ENCODE data around the gene CCL19. TPM values are rescaled to one million over a fixed set of nuclear protein-coding genes. Genes with fewer than 3 reads are reported as not detected.
A peak's percentile ranks its signal among the peaks of the same experiment; 100 is the strongest.
"Not testable (repeated sequence)": the region's sequence is repeated elsewhere in the genome, so short reads cannot be mapped to it uniquely, and the experiment has no call there.

The CCL19 gene
- polyA plus RNA-seq (ENCODE audit: insufficient read length in 12 of 12) = 100 to 1,000 TPM in 1 of 12 donors, 10 to 100 TPM in 1, 1 to 10 TPM in 1, under 1 TPM in 3, not detected in 6; 0.17 to 117 (median 3.1) TPM
- long read RNA-seq, donor 1 = 0 reads
- long read RNA-seq, donor 2, partial matches to known transcripts = 0 of 2 reads
- long read RNA-seq, donor 2, other reads (novel, unspliced or antisense) = 0 of 2 reads
- long read RNA-seq, donor 3, partial matches to known transcripts = 0 of 1 reads
- long read RNA-seq, donor 3, other reads (novel, unspliced or antisense) = 0 of 1 reads
- long read RNA-seq, donor 4 = 0 reads
- long read RNA-seq, donor 5 = 0 reads
- long read RNA-seq, donor 6 = 0 reads
- long read RNA-seq, donor 7 = 0 reads
- long read RNA-seq, donor 8 = 0 reads
- long read RNA-seq, donor 9, transcript CCL19-201 (4 exons, 687 nt) = major isoform, 8 of 8 reads
- long read RNA-seq, donor 9, partial matches to known transcripts = 0 of 8 reads
- long read RNA-seq, donor 9, other reads (novel, unspliced or antisense) = 0 of 8 reads
- long read RNA-seq, donor 10 = 0 reads
- long read RNA-seq, donor 11 = 0 reads

- no peak for DNase-seq
Observed at GRCh38 chr9:34690983-34691935, at the start of gene CCL19. CCL19 (minus strand) TSS chr9:34691276; CDS start chr9:34691139, 137 bp downstream.

GRCh38 chr9:34740176-34740575 is 49.1 kb upstream of the CCL19 start:
- not testable (repeated sequence) for DNase-seq

GRCh38 chr9:34737677-34738260 is 46.7 kb upstream of the CCL19 start:
- no peak for DNase-seq

- no peak for DNase-seq
Observed at GRCh38 chr9:34734720-34735119, 43.6 kb upstream of the CCL19 start.

GRCh38 chr9:34732886-34733285 is 41.8 kb upstream of the CCL19 start:
- DNase-seq = no peak

GRCh38 chr9:34732478-34732877 is 41.4 kb upstream of the CCL19 start:
- no peak for DNase-seq

- no peak for DNase-seq
Observed at GRCh38 chr9:34723141-34723540, 32.1 kb upstream of the CCL19 start.

- not testable (repeated sequence) for DNase-seq
Observed at GRCh38 chr9:34719769-34720025, 28.6 kb upstream of the CCL19 start.

- DNase-seq = no peak
Observed at GRCh38 chr9:34719021-34719768, 28.1 kb upstream of the CCL19 start.

- DNase-seq = no peak
Observed at GRCh38 chr9:34717996-34718614, 27.0 kb upstream of the CCL19 start.

- no peak for DNase-seq
Observed at GRCh38 chr9:34716711-34717110, 25.6 kb upstream of the CCL19 start.

GRCh38 chr9:34715639-34716215 is 24.7 kb upstream of the CCL19 start:
- DNase-seq = no peak

GRCh38 chr9:34714007-34714406 is 22.9 kb upstream of the CCL19 start:
- DNase-seq = no peak

- DNase-seq = no peak
Observed at GRCh38 chr9:34712140-34712539, 21.1 kb upstream of the CCL19 start.

GRCh38 chr9:34710023-34710422 is 18.9 kb upstream of the CCL19 start, which contains the start of gene CCL21:
CCL21 (minus strand) TSS chr9:34710136; CDS start chr9:34710066, 70 bp downstream.
- peak; percentile 16 for DNase-seq

- DNase-seq = no peak
Observed at GRCh38 chr9:34709196-34709978, 18.3 kb upstream of the CCL19 start.

GRCh38 chr9:34707130-34707529 is 16.1 kb upstream of the CCL19 start:
- DNase-seq = no peak

GRCh38 chr9:34701769-34702736 is 11.0 kb upstream of the CCL19 start:
- peak; percentile 86 for DNase-seq

Measured in muscle of arm (tissue), 14 donors.